NK-92 (cell line): Measurements from ENCODE around the gene XRCC5.
A peak's percentile ranks its signal among the peaks of the same experiment; 100 is the strongest.
"Not testable (repeated sequence)": the region's sequence is repeated elsewhere in the genome, so short reads cannot be mapped to it uniquely, and the experiment has no call there.

Experiments used
- DNase-seq: peaks from one replicate; lab custom pipeline; 2025; ENCODE audit not compliant: unreplicated experiment; lab: John Stamatoyannopoulos, UW

Gene XRCC5

DNA sequence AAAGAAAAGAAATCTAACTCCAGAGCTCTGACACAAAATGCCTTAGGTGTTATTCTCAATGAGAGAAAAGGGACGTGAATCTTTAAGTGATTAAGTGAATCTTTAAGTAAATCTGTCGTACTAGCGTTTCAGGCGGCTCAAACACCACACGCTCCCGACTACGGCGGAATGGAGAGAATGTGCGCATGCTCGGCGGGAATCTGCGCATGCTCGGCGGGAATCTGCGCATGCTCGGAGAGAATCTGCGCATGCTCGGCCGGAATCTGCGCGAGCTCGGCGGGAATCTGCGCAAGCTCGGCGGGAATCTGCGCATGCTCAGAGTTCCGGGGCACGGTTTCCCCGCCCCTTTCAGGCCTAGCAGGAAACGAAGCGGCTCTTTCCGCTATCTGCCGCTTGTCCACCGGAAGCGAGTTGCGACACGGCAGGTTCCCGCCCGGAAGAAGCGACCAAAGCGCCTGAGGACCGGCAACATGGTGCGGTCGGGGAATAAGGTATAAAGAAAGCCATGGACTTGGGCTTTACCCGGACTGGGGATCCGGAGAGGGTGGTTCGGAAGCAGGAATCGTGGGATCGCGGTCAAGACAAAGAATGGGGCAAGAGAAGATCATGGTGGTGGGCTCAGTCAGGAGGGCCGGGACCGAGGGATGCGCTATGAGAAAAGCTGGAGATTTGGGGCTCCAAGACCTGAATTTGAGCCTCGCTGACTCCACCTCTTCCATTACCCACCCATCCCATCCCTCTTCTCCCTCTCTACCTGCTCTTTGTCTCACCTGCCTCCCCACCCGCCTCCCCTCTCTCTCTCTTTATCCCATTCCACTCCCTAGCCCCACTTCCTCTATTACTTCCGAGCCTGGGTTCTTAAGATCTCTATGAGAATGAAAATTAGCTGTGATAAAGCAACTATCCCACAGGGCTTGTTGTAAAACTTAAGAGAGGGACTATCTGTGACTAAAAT is at the start of gene XRCC5:
XRCC5 (plus strand) TSS at position 382 of the 955 bp plus-strand sequence; CDS start at position 471, 89 bp downstream.
- peak; percentile 87 for DNase-seq

DNA sequence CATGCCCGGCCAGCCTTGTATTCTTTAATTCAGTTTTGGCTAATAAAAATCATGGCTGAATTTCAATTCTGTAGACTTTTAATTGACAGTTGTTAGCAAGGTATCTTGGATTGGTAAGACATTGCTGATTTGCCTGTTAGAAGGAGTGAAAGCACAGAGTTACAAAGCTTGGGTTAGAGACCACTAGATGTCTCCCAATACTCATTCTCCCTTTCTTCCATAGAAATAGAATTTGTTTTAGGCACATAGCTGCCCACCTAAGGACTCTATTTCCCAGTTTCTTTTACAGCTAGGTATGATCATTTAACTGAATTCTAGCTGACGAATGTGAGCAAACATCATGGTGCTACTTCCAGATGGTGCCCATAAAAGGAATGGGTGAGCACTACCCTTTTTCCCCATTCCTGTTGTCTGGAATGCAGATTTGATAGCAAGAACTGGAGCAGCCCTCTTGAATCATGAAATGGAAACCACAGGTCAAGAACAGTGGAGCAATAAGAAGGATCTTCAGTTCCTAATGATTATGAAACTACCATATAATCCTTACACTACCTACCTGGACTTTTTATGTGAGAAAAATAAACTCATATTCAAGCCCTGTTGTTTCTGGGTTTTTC is 45.0 kb upstream of the XRCC5 start:
- DNase-seq, result no peak

DNA sequence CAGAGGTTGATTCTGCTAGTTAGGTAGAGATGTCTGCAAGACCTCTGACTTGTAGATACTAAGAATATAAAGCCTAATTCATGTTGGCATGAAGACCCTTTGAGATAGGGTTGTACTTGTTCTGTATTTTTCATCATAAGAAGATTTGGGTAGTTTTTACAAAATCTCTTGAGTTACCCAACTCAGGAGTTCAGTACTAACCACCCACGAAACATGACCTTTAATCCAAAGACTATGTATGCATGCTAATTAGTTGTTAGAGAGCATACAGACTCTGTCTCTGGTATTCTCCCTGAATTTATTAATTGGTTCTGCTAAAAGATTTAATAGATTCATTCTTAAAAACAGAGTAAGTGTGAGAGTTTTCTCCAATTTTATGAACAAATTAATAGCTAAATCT is 44.5 kb upstream of the XRCC5 start:
- DNase-seq, result no peak

DNA sequence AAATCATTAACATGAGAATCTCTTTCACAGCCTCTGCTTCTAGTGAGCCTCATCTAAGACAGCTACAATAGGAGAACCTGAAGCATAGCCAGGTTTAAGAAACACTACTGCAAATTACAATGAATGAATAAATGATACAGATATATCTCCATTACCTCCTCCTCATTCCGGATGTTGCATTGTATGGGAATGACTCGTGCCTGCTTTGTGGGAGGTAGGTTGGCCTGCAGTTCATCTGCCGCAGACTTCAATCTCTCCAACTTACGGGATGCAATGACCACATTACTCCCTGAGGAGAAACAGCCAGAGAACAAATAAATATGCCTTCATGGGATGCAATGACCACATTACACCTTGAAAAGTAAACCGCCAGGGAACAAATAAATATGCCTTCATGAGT is 42.9 kb upstream of the XRCC5 start:
- DNase-seq, result no peak

DNA sequence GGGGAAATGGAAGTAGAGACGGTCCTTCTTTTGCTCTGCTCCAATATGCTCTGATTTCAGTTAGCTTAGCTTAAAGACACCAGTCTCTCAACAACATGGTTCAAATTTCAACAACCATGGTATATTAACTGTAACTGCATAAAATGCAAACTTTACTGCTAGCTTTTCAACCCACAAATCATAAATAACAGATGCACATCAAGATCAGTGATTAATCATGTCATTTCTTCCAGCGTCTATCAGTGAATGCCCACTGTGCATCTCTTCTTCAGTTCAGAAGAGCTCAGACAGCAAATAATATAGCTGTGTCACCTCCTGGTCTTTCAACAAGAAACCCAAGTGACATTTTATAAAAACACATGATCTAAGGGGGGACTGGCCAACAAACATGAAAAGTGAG is 40.1 kb upstream of the XRCC5 start:
- no peak for DNase-seq

DNA sequence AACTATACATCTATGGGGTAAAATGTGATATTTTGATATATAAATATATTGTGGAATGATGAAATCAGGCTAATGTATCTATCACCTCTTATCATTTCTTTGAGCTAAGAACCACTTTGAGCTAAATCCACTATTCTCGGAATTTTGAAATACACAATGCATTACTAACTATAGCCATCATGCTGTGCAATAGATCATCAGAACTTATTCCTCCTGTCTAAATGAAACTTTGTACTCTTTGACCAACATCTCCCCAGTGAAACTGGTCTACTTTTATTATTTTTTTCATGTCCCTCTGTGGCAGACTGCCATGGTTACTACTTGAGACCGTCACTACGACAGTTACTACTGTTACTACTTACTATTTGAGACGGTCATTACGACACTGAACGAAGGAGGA is 39.0 kb upstream of the XRCC5 start:
- no peak for DNase-seq

DNA sequence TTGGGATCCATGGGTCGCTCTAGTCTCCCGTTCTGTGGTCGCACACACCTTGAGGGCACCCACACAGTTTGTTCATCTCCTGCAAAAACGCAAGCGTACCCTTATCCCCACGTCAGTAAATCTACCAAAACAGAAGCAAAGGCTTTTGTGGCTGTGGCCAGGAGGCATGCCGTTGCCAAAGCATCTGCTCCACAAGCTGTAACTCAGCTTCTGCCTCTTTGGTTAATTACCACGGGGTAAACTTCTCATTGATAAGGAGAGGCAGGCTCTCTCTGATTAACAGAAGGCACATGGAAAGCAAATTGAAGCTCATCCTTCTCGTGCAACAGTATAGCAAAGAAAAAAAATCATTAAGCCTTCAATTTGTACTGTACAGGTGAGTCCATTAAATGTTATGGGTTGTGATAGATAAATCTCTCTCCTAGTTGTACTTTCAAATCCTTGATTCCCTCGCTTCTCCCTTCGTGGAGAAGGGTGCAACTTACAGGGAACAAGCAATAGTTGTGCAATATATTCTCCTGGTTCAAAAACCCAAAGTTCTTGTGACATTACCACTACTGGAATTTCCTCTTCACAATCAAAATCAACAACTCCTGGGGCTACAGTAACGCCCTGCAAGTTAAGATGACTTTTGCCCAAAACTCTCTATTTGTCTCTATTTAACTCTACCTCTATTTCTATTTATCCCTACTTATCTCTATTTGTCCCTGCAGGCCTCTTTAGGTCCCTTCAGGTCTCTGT is 37.9 kb upstream of the XRCC5 start:
- no peak for DNase-seq

DNA sequence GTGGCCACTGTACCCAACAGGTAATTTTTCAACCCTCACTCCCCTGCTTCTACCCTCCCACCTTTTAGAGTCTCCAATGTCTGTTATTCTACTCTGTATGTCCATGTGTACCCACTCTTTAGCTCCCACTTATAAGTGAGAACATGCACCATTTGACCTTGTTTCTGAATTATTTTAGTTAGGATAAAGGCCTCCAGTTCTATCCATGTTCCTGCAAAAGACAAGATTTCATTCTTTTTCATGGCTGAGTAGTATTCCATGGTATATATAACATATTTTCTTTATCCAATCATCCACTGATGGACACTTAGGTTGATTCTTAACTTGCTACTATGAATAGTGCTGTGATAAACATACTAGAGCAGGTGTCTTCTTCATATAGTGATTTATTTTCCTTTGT is 36.7 kb upstream of the XRCC5 start:
- DNase-seq, result no peak

DNA sequence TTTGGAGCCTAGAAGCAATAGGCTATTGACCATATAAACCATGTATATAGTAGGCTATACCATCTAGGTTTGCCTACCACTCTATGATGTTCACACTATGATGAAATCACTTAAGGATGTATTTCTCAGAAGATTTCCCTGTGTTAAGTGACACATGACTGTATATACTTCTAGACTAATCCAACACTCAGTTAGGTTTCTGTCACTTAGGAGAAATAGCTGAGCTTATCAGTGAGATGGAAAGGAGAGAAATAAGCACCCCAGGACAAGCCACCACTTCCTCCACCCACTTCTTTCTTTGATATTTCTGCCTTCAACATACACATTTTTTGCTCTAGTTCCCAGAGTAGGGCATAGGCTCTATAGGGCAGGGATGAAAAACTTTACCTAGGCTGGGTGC is 35.4 kb upstream of the XRCC5 start:
- no peak for DNase-seq

DNA sequence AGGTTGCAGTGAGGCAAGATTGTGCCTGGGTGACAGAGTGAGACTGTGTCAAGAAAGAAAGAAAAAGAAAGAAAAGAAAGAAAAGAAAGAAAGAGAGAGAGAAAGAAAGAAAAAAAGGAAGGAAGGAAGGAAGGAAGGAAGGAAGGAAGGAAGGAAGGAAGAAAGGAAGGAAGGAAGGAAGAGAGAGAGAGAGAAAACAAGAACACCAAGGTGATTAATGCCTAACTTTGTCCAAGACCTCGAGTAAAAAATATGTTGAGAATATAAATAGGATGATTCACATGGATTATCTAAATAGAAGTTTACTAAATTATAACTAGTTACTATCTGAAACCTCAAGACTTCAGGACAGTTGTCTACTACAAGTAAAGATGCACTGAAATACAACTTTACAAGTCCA is 34.8 kb upstream of the XRCC5 start:
- no peak for DNase-seq

DNA sequence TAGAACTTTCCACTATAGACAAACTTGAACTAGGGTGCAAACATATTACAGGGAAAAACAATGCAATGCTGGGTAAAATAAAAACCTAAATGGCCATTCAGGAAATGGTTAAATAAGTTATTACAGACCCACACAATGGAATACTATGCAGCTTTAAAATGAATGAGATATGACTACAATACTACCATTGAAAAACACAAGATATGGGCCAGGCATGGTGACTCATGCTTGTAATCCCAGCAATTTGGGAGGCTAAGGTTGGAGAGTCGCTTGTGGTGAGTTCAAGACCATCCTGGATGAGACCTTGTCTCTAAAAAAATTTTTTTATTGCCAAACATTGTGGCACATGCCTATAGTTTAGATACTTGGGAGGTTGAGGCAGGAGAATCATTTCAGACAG is 34.4 kb upstream of the XRCC5 start:
- no peak for DNase-seq

DNA sequence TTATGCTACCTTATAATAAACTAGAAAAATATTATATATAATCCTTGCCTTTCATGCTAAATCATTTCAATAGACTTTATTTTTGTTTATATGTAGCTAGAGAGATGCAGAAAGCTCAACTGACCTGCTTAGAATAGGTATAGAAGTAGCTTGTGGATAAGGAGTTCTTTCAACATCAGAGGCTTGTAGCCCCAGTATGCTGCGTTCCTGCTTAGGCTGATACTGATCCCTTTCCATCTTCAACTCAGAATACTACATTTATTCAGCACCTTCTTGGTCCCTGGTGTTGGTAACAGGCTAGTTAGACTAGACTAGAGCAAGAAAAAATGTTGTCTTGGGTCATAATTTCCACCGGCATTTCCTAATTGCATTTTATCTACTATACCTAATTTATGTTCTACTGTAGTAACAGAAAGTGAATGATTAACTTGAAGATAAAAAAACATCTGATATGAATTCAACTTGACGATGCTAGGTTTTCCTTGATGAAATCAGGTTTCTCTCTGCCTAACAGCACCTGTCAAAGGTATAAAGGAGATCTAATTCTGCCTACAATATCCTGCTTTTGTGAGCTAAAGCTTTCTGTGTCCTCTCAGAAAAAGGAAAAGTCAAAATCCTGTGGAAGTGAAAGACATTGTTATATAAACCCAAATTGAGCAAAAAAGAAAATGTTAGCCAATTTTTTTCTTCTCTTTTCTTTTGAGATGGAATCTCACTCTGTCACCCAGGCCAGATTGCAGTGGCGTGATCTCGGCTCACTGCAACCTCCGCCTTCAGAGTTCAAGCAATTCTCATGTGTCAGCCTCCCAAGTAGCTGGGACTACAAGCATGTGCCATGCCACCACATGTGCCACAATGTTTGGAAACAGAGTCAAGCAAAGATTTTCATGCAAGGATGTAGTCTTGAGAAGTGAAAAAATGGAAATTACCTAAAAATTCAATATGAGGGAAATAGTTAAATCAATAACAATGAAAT is 33.4 kb upstream of the XRCC5 start:
- no peak for DNase-seq

DNA sequence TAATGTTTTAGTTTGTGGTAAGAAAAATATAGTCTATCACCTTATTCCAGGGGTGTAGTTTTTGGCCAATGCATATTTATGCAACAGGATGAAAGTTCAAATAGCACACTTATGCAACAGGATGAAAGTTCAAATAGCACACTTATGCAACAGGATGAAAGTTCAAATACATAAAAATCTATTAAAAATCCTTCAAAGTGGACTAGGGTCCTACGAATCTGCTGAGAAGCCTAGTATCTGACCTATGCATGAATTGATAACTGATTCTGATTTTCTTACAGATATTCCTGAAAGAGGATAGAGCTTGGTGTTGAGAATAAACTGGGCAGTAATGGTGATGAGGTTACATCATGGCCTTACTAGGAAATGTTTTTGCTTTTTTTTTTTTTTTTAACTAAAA is 30.4 kb upstream of the XRCC5 start:
- no peak for DNase-seq

DNA sequence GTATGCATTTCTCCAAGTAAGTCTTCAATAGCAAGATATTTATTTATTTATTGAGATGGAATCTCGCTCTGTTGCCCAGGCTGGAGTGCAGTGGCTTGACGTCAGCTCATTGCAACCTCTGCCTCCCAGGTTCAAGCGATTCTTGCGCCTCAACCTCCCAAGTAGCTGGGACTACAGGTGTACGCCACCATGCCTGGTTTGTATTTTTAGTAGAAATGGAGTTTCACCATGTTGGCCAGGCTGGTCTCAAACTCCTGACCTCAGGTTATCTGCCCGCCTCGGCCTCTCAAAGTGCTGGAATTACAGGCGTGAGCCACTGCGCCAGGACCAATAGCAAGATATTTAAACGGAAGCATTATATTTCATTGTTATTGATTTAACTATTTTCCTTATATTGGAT is 29.1 kb upstream of the XRCC5 start:
- not testable (repeated sequence) for DNase-seq

DNA sequence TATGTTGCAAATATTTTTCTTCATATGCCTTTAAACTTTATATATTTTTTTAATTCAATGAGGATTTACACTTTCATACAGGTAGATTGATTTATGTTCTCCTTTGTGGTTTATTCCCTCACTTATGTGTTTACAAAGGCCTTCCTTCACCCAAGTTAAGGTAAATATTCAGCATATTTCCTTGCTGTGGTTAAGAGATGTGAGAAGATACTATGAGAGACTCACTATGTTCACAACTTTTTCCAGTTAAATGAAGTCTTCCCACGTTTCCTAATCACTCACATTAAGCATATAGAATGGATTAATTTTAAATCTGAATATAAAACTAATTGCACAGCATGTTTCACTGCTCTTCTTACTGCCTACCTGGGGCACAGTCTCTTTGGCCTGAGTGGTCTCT is 28.1 kb upstream of the XRCC5 start:
- no peak for DNase-seq

DNA sequence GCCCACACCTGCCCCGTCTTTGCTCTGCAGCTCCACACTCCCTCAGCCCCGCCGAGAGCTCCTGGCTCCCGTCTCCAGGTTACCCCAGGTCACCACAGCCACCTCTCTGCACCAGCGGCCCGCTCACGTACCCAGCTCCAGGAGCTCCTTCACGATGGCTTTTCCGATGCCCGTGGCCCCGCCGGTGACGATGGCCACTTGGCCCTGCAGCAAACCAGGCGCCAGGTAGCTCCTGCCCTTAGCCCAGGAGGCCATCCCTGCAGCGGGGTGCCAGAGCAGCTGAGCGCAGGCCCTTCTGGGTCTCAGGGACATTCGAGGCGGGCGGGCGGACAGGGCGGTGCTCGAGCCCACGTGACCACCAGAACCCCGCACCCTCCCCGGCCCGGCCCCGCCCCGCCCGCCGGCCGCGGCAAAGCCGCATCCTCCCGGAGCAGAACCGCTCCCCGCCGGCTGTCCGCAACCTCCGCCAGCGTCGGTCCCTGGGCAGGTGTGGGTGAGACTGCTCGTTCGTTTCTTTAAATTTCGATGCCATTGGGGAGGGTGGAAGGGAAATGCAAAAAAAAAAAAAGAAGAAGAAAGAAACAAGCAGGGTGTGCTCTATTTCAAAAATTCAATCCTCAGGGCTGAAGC is 27.5 kb upstream of the XRCC5 start, which contains the start of the genes PECR and TMEM169:
PECR (minus strand) TSS at position 323 of the 630 bp plus-strand sequence; CDS start at position 255, 68 bp downstream.
TMEM169 (plus strand) TSS at position 433 of the 630 bp plus-strand sequence. CDS start 14,045 bp downstream, outside the sequence.
- no peak for DNase-seq

DNA sequence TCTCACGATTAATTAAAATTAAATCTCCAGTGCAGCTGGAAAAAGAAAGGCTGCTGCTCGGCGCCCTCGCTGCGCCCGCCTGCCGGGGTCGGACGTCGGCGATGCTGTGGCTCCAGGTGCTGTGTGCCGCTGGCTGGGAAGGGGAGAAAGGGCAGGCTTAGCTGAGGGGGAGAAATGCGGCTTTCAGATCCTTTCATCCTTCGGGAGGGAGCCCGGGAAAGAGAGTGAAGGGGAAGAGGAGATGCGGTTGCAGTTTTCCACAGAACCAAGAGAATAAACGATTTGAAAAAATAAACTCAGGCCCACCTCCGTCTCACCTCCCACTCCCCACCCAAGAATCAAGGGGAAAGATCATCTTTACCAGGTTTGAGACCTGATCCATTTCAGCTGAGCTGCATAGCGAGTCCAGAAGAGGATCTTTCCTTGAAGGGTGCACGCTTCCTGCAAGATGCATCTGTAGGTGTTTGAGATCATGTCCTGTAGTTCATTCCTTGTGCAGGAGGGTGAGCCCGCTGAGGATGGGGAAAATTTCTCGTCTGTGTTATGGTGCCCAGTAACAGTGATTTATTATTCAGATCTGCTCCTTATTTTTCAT is 26.9 kb upstream of the XRCC5 start:
- no peak for DNase-seq

DNA sequence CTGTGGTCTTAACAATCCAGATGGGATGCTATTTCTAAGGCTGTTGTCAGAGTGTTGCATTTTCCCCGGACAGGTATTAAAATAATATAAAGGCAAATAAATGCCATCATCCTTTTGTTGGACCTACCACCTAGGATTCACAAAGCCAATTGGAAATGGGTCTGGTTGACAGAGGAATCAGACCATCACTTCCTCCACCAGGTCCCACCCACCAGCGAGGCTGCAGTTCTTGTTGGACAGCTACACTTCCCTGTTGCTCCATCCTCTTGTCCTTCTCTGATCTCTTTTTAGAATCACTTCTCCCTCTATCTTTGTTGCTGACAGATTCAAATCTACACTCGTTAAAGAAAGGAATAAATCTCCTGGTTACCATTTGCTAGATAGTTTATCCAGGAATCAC is 26.3 kb upstream of the XRCC5 start:
- no peak for DNase-seq

DNA sequence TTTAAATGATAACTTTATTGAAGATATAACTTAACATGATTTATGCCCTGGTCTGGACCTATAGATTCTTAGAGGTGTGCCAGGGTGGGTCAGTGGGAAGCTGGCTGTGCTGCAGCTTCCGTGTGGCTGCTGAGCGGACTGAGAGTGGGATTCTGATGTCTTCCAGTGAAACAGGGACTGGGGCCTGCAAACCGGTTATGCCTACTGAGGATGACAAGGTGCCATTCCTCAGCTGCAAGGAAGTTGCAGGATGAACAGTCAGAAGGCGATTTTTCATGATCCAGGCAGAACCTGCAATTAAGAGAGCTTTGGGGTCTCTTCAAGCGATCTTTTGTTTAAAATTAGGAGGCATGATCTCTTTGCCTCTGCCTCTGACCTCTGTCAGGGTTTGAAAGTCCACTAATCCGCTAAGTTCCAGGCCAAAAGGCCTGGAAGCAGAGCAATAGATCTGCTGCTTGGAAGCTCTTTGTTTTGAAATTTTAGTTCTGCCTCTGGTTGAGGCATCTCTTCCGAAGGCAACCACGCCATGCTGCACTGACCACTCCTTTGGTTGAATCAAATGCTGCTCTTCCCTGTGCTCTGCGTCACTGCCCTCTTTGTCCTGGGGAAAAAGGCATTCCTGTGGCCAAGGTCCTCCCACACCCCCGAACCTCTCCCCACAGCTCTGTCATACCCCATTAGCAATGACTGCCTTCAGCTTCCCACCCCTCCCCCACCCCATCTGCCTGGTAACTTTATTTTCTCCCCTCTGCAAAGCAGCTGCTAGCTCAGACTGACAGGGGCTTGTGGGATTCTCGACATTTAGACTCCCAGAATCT is 25.5 kb upstream of the XRCC5 start:
- no peak for DNase-seq
